Muscle of leg (tissue), 16 donors: ENCODE results near the gene HSH2D. TPM values are rescaled to one million over a fixed set of nuclear protein-coding genes. Genes with fewer than 3 reads are reported as not detected.
"Not testable (repeated sequence)": the region's sequence is repeated elsewhere in the genome, so short reads cannot be mapped to it uniquely, and the experiment has no call there.

Experiments used
- DNase-seq: peaks from one replicate; pipeline ENCODE4 v3.0.0; 2013
- H3K27ac ChIP-seq: one replicate; pipeline ENCODE4 v1.5.1; 2013; ENCODE audit warnings: mild to moderate bottlenecking, low read length, control low read depth
- H3K27me3 ChIP-seq: one replicate; pipeline ENCODE4 v1.6.1; 2013; ENCODE audit warnings: low read length; ENCODE audit not compliant: control insufficient read depth, insufficient read depth
- H3K36me3 ChIP-seq: one replicate; pipeline ENCODE4 v1.6.1; 2013; ENCODE audit warnings: low read length; ENCODE audit not compliant: control insufficient read depth, insufficient read depth
- H3K4me1 ChIP-seq: one replicate; pipeline ENCODE4 v1.6.1; 2013; ENCODE audit warnings: low read length; ENCODE audit not compliant: control insufficient read depth, insufficient read depth
- H3K4me3 ChIP-seq: one replicate; pipeline ENCODE4 v1.5.1; 2013; ENCODE audit warnings: low read length, control low read depth
- H3K9me3 ChIP-seq: replicated peaks from 2 replicates; pipeline ENCODE4 v1.6.1; 2013; ENCODE audit warnings: low read depth, low read length; ENCODE audit not compliant: control insufficient read depth
- WGBS: methylation state at CpG from one replicate; pipeline ENCODE4 v1.1.5; 2013; ENCODE audit warnings: missing lambda C conversion rate; ENCODE audit not compliant: insufficient coverage; 5-methylcytosine and 5-hydroxymethylcytosine counted together
- long read RNA-seq, 11 donors: transcript quantifications; one replicate each; lab custom pipeline, GENCODE V29; 2026
- polyA plus RNA-seq, 8 donors: library from polyadenylated mRNA; unstranded; fragments of 120-200 nt; gene quantifications; one replicate each; pipeline versions ENCODE4 v1.2.1 to v1.2.3, GENCODE V29; 2013; ENCODE audit warnings: inconsistent platforms in 1 of 8, low replicate concordance in 1 of 8; ENCODE audit not compliant: insufficient read length in 8 of 8, insufficient read depth in 1 of 8
- total RNA-seq: library from RNA; stranded (reverse); fragments of 120-200 nt; gene quantifications from one replicate; pipeline ENCODE4 v1.2.4, GENCODE V29; 2013

Gene HSH2D
- 0.13 TPM for total RNA-seq
- polyA plus RNA-seq = under 1 TPM; 0.21 to 0.78 (median 0.38) TPM
- long read RNA-seq, donor 1 = 0 reads
- long read RNA-seq, donor 2 = 0 reads
- long read RNA-seq, donor 3 = 0 reads
- long read RNA-seq, donor 4 = 0 reads
- long read RNA-seq, donor 5 = 0 reads
- long read RNA-seq, donor 6 = 0 reads
- long read RNA-seq, donor 7 = 0 reads
- long read RNA-seq, donor 8 = 0 reads
- long read RNA-seq, donor 9 = 0 reads
- long read RNA-seq, donor 10 = 0 reads
- long read RNA-seq, donor 11 = 0 reads

DNA sequence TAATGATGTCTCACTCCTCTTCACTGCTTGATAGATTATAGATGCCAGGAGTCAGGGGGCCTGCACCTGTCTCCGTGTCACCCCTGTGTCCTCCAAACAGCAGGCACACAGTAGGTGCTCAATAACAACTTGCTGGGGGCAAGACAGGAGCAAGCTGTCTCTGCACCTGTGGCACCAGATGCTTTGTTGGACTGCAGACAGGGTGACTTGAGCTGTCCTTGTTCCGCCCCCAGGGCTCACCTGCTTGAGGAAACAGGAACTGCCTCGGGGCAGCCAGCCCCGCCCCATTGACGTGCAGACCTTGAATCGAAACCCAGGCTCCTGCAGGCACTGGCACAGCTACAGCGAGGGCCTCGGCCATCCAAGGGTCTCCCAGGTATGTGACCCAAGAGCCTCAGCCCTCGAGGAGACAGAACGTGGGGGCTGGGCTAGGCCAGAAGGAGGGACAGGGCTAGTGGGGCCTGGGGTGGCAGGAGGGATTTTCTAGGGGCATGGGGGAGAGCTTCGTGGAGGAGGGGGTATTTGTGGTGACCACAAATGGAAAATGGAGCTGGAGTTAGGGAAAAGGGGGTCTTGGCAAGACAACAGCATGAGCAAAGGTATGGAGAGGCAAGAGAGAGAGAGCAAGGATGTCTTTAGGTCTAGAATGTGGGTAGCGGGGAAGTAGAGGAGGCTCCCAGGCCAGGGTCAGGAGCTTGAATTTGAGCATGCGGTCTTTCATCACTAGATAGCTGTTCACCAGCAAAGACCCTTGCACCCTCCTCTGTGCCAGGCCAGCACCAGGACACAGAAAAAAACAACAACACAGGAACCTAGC, at the start of gene HSH2D:
HSH2D (plus strand) TSS at position 287 of the 817 bp plus-strand sequence. CDS start 5,066 bp downstream, outside the sequence.
- Histone ChIP-seq H3K27ac (no peak within 1 kb of the TSS), H3K4me3 (peak within 1 kb of the TSS; percentile 21), H3K36me3 (no peaks in the 10 kb centered on the region), H3K27me3 (peaks cover 4% of the 10 kb centered on the region), H3K4me1 (no peaks in the 10 kb centered on the region), H3K9me3 (no peaks in the 10 kb centered on the region)
- 40% methylated on average over 11 of the region's 13 CpGs for WGBS
- DNase-seq = no peak

- H3K36me3 ChIP-seq = peaks cover 85% of the 10 kb centered on the region
- no peak overlapping the region for H3K27ac ChIP-seq
- DNase-seq = no peak
- 93% methylated on average over 6 of the region's 10 CpGs for WGBS
- no peaks in the 10 kb centered on the region for H3K27me3 ChIP-seq
- peaks cover under 1% of the 10 kb centered on the region for H3K4me1 ChIP-seq
- H3K4me3 ChIP-seq = no peak overlapping the region
- H3K9me3 ChIP-seq = no peaks in the 10 kb centered on the region
Observed at GRCh38 chr19:16094360-16095070, 49.0 kb upstream of the HSH2D start.

DNA sequence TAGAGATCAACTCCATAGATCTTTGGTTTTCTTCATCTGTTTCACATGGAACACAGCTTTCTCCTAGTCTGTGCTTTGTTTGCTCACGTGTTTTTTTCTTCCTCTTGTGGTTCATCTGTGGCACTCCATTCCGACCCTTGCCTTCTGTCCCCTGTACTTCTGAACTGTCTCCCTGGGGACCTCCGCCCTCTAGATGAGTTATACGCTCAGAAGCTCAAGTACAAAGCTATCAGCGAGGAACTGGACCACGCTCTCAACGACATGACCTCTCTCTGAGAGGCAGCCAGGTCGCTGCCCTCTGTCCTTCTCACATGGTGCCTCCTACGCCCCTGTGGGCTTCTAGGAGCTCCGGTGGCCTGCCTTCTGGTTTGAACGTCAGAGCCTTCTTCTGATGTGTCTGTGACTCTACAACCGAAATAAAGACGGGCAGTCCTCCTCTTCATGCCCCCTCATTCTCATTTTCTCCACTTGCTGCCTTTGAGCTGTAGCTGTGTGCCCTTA, 48.4 kb upstream of the HSH2D start:
- DNase-seq = no peak
- peaks cover 84% of the 10 kb centered on the region for H3K36me3 ChIP-seq
- H3K27me3 ChIP-seq = no peaks in the 10 kb centered on the region
- no peaks in the 10 kb centered on the region for H3K4me1 ChIP-seq
- H3K4me3 ChIP-seq = no peak overlapping the region
- H3K27ac ChIP-seq = no peak overlapping the region
- no peaks in the 10 kb centered on the region for H3K9me3 ChIP-seq
- 81% methylated on average over 13 of the region's 13 CpGs for WGBS

- Histone ChIP-seq H3K9me3 (no peaks in the 10 kb centered on the region), H3K27ac (no peak overlapping the region), H3K4me3 (no peak overlapping the region), H3K27me3 (no peaks in the 10 kb centered on the region), H3K4me1 (no peaks in the 10 kb centered on the region), H3K36me3 (peaks cover 81% of the 10 kb centered on the region)
- no CpG with 5 or more reads among the region's 10 CpGs for WGBS
- no peak for DNase-seq
Observed at GRCh38 chr19:16096280-16096855, 47.1 kb upstream of the HSH2D start.

DNA sequence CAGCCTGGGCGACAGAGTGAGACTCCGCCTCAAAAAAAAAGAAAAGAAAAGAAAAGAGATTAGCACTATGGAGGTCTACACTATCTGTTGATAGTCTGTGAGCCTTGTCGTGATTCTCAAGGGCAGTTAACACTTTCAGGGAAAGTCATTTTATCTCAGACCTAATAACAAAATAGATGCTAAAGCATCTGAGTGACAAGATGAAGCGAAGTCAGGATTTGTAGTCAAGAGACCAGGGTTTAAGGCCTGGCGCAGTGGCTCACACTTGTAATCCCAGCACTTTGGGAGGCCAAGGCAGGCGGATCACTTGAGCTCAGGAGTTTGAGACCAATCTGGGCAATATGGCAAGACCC, 45.1 kb upstream of the HSH2D start:
- Histone ChIP-seq H3K4me3 (no peak overlapping the region), H3K27me3 (no peaks in the 10 kb centered on the region), H3K4me1 (no peaks in the 10 kb centered on the region), H3K27ac (no peak overlapping the region), H3K36me3 (peaks cover 73% of the 10 kb centered on the region), H3K9me3 (no peaks in the 10 kb centered on the region)
- 93% methylated on average over 4 of the region's 6 CpGs for WGBS
- DNase-seq = no peak

- H3K9me3 ChIP-seq = no peaks in the 10 kb centered on the region
- H3K27ac ChIP-seq = no peak overlapping the region
- no peak for DNase-seq
- no peaks in the 10 kb centered on the region for H3K4me1 ChIP-seq
- H3K4me3 ChIP-seq = no peak overlapping the region
- H3K27me3 ChIP-seq = no peaks in the 10 kb centered on the region
- WGBS = no CpG with 5 or more reads among the region's 6 CpGs
- peaks cover 73% of the 10 kb centered on the region for H3K36me3 ChIP-seq
Observed at GRCh38 chr19:16098821-16099220, 44.7 kb upstream of the HSH2D start.

DNA sequence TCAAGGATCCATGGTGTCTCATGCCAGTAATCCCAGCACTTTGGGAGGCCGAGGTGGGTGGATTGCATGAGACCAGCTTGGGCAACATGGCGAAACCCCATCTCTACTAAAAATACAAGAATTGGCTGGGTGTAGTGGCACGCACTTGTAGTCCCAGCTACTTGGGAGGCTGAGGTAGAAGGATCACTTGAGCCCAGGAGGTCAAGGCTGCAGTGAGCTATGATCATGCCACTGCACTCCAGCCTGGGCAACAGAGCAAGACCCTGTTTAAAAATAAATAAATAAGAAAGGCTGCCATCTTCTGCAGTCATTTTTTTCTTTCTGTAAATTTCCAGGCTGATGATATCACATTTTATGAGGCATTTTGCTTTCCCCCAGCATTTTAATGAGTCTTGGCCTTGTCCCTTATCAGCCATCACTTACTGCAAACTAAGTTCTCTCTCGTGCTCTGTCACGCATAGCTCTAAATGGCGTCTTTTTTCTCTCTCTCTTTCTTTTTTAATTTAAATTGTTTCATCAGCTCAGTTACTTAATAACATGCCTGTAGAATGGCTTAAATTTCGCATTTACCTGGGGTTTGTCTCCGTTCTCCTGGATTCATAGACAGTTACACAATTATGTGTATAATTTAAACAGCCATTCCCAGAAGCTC, 44.0 kb upstream of the HSH2D start:
- not testable (repeated sequence) for H3K9me3 ChIP-seq, DNase-seq, H3K4me1 ChIP-seq, H3K27ac ChIP-seq, H3K27me3 ChIP-seq, H3K4me3 ChIP-seq
- no CpG with 5 or more reads among the region's 8 CpGs for WGBS
- peaks cover 68% of the 10 kb centered on the region for H3K36me3 ChIP-seq

DNA sequence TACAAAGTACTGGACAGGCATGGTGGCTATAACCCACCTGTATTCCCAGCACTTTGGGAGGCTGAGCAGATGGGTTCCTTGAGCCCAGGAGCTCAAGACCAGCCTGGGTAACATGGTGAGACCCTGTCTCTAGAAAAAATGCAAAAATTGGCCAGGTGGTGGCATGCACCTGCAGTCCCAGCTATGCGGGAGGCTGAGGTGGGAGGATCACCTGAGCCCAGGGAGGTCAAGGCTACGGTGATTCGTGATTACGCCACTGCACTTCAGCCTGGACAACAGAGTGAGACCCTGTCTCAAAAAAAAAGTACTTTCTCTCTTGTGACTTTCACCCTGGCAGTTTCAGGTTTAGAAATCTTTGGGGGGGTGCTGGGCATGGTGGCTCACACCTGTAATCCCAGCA, 43.0 kb upstream of the HSH2D start:
- DNase-seq = no peak
- H3K36me3 ChIP-seq = peaks cover 63% of the 10 kb centered on the region

GRCh38 chr19:16104722-16105121, 38.8 kb upstream of the HSH2D start:
- Histone ChIP-seq H3K9me3 (no peaks in the 10 kb centered on the region), H3K4me3 (no peak overlapping the region), H3K4me1 (no peaks in the 10 kb centered on the region), H3K27me3 (no peaks in the 10 kb centered on the region), H3K27ac (no peak overlapping the region), H3K36me3 (peaks cover 29% of the 10 kb centered on the region)
- 94% methylated on average over 3 of the region's 6 CpGs for WGBS
- no peak for DNase-seq

More for the DNA sequence above, 43.0 kb upstream of the HSH2D start:
- no peaks in the 10 kb centered on the region for H3K4me1 ChIP-seq
- no peaks in the 10 kb centered on the region for H3K9me3 ChIP-seq
- no peak overlapping the region for H3K27ac ChIP-seq
- 100% methylated on average over 4 of the region's 4 CpGs for WGBS
- no peak overlapping the region for H3K4me3 ChIP-seq
- H3K27me3 ChIP-seq = no peaks in the 10 kb centered on the region
